ENCODE results near the gene VPS72.

DNA sequence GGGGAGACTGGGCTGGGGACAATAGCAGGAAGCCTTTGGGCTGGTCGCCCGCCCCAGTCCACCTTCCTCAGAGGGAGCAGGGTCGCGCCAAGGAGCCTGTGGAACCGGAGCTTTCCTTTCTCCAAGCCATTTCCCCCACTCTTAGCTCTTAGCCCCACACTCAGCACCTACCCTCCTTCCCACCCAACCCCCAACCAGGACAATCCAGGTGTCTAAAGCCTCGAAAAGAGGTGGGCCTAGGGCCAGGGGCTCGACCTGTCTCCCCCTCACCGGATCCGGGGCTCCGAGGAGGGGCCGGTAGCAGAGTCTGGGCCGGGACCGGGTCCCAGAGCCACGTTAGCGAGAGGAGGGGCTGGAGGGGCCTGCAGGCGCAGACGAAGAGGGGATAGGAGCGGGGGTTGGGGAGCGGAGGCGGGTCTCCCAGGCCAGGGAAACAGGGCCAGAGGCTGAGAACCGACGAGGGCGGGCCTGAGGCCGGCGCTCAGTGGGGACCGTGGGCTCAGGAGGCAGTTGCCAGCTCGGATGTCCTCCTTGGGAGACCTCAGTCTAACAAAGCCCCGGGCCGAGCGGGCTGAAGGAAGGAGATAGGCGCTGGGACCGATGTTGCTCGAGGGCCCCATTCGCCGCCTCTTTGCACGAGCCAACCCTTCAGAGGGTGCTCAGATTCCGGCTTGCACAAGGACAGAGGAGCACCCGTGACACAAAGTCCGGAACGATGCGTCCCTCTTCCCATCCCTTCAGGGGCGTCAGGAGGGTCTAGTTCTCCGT lies 44.5 kb downstream of the VPS72 start:
- TF ChIP-seq POLR2A (IDR thresholded peaks at IDR 0.05; ENCODE audit: low read depth, low read length): no peak
- no peak for TF ChIP-seq TAF1 (IDR thresholded peaks at IDR 0.05; ENCODE audit: low read depth, low read length)
- TF ChIP-seq POLR2AphosphoS5 (IDR thresholded peaks at IDR 0.05; ENCODE audit: low read depth, low read length): no peak
- TF ChIP-seq POU2F2 (IDR thresholded peaks at IDR 0.05; ENCODE audit: low read depth, low read length): no peak
- TF ChIP-seq SPI1 (IDR thresholded peaks at IDR 0.05; ENCODE audit: low read depth, low read length): no peak
- no peak for TF ChIP-seq PAX5 (IDR thresholded peaks at IDR 0.05; ENCODE audit: insufficient read depth, low read length, severe bottlenecking)

All from GM12891 (cell line).